NOMO-1 (cell line): ENCODE data around the gene NPIPB13.
"Not testable (repeated sequence)": the region's sequence is repeated elsewhere in the genome, so short reads cannot be mapped to it uniquely, and the experiment has no call there.

ENCODE experiments used
- DNase-seq, 2 experiments: peaks; one replicate each; lab custom pipeline; 2025; ENCODE audit not compliant: unreplicated experiment in 2 of 2; lab: John Stamatoyannopoulos, UW

The NPIPB13 gene

GRCh38 chr16:30248379-30248778, at the start of gene NPIPB13:
Gene NPIPB13, minus strand, starts transcription at chr16:30248479. Its CDS starts 2,906 bp downstream, at chr16:30245573.
- DNase-seq: not testable (repeated sequence)

DNA sequence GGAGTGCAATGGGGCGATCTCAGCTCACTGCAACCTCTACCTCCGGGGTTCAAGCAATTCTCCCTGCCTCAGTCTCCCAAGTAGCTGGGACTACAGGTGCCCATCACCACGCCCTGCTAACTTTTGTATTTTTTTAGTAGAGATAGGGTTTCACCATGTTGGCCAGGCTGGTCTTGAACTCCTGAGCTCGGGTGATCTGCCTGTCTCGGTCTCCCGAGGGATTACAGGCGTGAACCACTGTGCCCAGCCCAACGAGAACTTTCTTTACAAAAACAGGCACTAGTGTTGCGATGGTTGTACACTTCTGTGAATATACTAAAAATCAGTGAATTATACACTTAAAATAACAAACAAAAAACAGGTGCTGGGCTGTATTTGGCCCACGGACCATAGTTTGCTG, 34.1 kb upstream of the NPIPB13 start:
- not testable (repeated sequence) for DNase-seq

DNA sequence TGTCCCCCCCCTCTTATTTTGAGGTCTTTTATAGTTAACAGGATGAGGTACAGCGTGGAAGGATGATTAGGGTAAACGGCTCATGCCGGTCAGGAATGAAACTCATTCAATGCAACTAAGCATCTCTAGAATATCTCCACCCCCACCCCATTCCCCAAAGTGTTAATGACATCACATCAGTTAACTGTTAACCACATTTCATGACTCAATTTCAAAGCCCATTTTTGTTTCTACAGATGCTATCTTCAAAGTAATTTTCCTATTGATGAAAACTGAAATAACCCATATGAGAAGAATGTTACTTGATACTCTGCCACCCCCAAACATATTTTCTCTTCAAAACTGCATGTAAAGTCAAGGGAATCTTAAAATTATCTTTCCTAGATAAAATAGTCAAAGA, 30.2 kb upstream of the NPIPB13 start:
- DNase-seq: not testable (repeated sequence)

DNA sequence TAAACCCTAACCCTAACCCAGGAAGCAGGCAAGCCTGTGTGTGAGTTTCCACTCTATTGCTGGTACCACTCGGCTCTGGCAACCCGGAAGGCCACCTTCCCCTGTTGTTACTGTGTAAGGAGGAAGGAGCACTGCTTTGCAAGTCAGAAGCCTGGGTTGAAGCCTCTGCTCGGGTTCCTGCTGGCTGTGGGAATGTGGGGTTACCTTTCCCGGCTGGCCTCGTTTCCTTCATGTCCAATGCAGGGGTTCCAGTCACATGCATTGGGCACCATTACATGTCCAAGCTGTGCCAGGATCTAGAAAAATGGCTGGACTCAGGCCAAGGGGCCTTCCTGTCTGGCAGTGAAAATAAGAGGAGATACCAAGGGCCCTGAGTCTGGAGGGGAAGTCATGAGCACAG, 31.2 kb downstream of the NPIPB13 start:
- DNase-seq: not testable (repeated sequence)

GRCh38 chr16:30211414-30211813, 36.9 kb downstream of the NPIPB13 start:
- DNase-seq: not testable (repeated sequence)

- DNase-seq: not testable (repeated sequence)
Observed at GRCh38 chr16:30209032-30209431, 39.2 kb downstream of the NPIPB13 start.

GRCh38 chr16:30207063-30207704, 41.1 kb downstream of the NPIPB13 start:
- not testable (repeated sequence) for DNase-seq

GRCh38 chr16:30206252-30206651, 42.0 kb downstream of the NPIPB13 start:
- not testable (repeated sequence) for DNase-seq

DNA sequence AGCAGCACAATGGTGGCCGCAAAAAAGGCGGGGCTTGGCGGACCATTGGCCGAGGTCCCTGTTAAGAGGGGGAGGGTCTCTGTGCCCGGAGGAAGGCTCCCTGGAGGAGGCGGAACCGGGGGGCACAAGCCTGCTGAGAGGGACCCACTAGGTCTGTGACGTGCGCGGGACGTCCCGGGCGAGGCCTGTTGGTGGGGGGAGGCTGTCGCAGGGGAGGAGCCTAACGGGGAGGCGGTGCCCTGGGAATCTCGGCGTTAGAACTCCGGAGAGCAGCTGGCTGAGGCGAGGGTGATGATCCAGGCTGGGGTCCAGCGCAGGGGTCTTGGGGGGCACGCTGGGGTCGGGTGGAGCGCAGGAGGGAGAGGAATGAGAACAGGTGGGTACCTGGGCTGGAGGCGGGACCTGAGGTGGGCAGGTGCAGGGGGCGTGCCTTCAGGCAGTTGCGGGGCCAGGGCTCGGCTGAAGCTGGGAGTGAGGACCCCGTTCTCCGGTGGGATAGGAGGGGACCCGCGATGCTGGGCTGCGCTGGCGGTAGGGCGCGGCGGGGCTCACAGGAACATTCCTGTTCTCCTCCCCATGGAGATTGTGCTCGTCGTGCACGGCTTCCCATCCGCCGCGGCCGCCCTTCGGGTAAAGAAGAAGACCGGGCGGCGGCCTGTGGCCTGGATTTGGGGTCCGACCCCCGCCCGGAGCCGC, 42.6 kb downstream of the NPIPB13 start:
- DNase-seq: not testable (repeated sequence)

DNA sequence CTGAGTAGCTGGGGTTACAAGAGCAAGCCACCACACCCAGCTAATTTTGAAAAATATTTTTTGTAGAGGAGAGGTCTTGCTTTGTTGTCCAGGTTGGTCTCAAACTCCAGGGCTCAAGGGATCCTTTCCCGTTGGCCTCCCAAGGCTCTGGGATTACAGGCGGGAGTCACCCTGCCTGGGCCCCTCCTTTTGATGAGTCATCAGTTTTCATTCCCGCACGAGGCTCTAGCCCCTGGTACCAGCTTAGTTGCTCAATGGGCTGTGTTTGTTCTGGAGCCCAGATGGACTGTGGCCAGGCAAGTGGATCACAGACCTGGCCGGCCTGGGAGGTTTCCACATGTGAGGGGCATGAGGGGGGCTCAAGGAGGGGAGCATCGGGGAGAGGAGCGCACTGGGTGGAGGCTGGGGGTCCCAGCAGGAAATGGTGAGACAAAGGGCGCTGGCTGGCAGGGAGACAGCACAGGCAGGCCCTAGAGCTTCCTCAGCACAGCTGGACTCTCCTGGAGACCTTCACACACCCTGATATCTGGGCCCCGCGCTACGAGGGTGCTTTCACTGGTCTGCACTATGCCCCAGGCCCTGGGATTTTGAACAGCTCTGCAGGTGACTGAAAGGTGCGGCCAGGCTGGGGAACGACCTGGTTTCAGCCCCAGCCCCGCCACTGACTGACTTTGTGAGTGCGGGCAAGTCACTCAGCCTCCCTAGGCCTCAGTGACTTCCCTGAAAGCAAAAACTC, 48.5 kb downstream of the NPIPB13 start:
- not testable (repeated sequence) for DNase-seq

DNA sequence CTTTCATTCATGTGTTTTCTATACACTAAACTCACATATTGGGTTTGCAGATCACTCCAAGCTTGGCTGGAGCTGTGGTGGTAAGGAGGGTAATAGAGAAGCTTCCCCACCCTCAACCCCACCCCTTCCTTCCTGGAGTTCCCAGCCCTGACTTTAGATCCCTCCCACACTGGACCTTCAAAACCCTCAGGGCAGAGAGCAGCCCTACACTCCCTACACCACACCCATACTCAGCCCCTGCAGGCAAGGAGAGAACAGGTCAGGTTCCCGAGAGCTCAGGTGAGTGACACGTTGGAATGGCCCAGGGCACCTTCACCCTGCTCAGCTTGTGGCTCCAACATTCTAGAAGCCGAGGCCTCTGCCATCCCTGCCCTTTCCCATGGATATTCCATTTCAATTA, 49.2 kb downstream of the NPIPB13 start, which contains the start of gene SULT1A3:
SULT1A3 (plus strand) TSS at position 207 of the 400 bp plus-strand sequence. CDS start 1,474 bp downstream, outside the sequence.
- not testable (repeated sequence) for DNase-seq
